ENCODE measurements around the gene BNIP2.

- TF ChIP-seq CTCF (conservative IDR thresholded peaks at IDR 0.05 in 1 of 2, IDR thresholded peaks at IDR 0.05 in 1 of 2; ENCODE audit: low read depth in 1 of 2, low read length in 2 of 2) (peak; percentile 32 to 36), EZH2 (IDR thresholded peaks at IDR 0.05; ENCODE audit: low read length, missing control alignments) (no peak)
Measured at GRCh38 chr15:59622289-59622688, 66.8 kb downstream of the BNIP2 start.
